Thyroid gland (tissue), 4 donors: ENCODE results near the gene HLX.

Experiments used
- CTCF ChIP-seq, 6 experiments: fragments of 200-600 bp in 3 of 6; fragments of 450-650 bp in 3 of 6; sonication (generic) in 3 of 6; IDR thresholded peaks; one replicate each; pipeline ENCODE4 v1.5.1; 2016 to 2019; ENCODE audit warnings: antibody characterized with exemption in 6 of 6, mild to moderate bottlenecking in 2 of 6, inconsistent platforms in 1 of 6, moderate library complexity in 1 of 6
- POLR2A ChIP-seq, 2 donors: fragments of 450-650 bp; IDR thresholded peaks; one replicate each; pipeline ENCODE4 v1.6.1; 2017; ENCODE audit warnings: antibody characterized with exemption in 2 of 2, mild to moderate bottlenecking in 2 of 2, moderate library complexity in 1 of 2

DNA sequence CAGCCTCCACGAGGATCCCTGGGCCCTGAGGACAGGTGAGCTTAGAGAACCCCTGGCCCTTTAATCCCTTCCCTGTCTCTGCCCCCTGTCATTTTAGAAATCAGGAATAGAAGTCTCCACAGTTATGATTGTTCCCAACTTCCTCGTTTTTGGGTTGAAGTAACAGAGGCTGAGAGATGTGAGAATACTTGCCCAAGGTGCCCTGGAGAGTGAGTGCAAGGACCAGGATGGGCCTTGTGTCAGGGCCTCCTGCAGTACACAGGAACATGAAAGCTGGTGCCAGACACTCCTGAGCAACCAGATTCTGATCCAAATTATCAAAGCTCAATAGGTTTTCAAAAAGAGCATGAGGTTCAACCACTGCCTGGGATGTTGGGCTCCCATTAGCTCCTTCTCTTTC, 10.1 kb downstream of the HLX start:
- TF ChIP-seq POLR2A (IDR thresholded peaks at IDR 0.05) (no peak), CTCF (IDR thresholded peaks at IDR 0.05) (no peak)
